Thoracic aorta (tissue), 2 donors: Measurements from ENCODE around the gene SCN3B. TPM values are rescaled to one million over a fixed set of nuclear protein-coding genes. Genes with fewer than 3 reads are reported as not detected.
A peak's percentile ranks its signal among the peaks of the same experiment; 100 is the strongest.

ENCODE experiments used
- ATAC-seq: fragments of 150-250 bp; one replicate; pipeline ENCODE4 v1.8.0; 2017; ENCODE audit warnings: low read depth; ENCODE audit not compliant: insufficient number of reproducible peaks, low FRiP score
- DNase-seq: peaks from one replicate; pipeline ENCODE4 v3.0.0-alpha.2; 2020; ENCODE audit warnings: low spot score
- H3K27ac ChIP-seq, 2 donors: fragments of 200-600 bp; sonication (generic); 1 replicate in 1 of 2; 2 replicates in 1 of 2; pipeline ENCODE4 v1.5.1; 2016; ENCODE audit warnings: mild to moderate bottlenecking in 2 of 2, moderate library complexity in 2 of 2
- H3K27me3 ChIP-seq: fragments of 200-600 bp; sonication (generic); replicated peaks from 2 replicates; pipeline ENCODE4 v1.6.0; 2016; ENCODE audit warnings: mild to moderate bottlenecking; ENCODE audit not compliant: insufficient read depth
- H3K36me3 ChIP-seq: fragments of 200-600 bp; sonication (generic); one replicate; pipeline ENCODE4 v1.5.1; 2016
- H3K4me1 ChIP-seq, 2 donors: fragments of 200-600 bp; sonication (generic); 1 replicate in 1 of 2; 2 replicates in 1 of 2; pipeline versions ENCODE4 v1.5.1 to v1.6.0; 2016; ENCODE audit warnings: low read depth in 2 of 2, mild to moderate bottlenecking in 1 of 2; ENCODE audit not compliant: control insufficient read depth in 1 of 2
- H3K4me3 ChIP-seq: fragments of 200-600 bp; sonication (generic); 2 replicates; pipeline ENCODE4 v1.5.1; 2016; ENCODE audit warnings: mild to moderate bottlenecking
- H3K9me3 ChIP-seq: fragments of 200-600 bp; sonication (generic); 2 replicates; pipeline ENCODE4 v1.5.1; 2016
- CTCF ChIP-seq: fragments of 200-600 bp; sonication (generic); IDR thresholded peaks from one replicate; pipeline ENCODE4 v1.5.1; 2019; ENCODE audit warnings: antibody characterized with exemption
- total RNA-seq, 2 donors: library from RNA; depleted of rRNA; stranded (reverse); fragments of >200 nt; gene quantifications; one replicate each; pipeline versions ENCODE4 v1.1.0 to v1.2.3, GENCODE V29; 2016

Gene SCN3B
- total RNA-seq, 2 donors from 2014 or later, result 0.35 TPM; not detected in 1

GRCh38 chr11:123584737-123585136 is 69.7 kb downstream of the SCN3B start:
- H3K27me3 ChIP-seq, result no peaks in the 10 kb centered on the region
- no peak overlapping the region for H3K4me3 ChIP-seq
- no peak overlapping the region for H3K27ac ChIP-seq
- TF ChIP-seq CTCF, result no peak
- H3K36me3 ChIP-seq, result no peaks in the 10 kb centered on the region
- DNase-seq, result no peak
- no peaks in the 10 kb centered on the region for H3K9me3 ChIP-seq
- no peak for ATAC-seq
- no peaks in the 10 kb centered on the region for H3K4me1 ChIP-seq

- TF ChIP-seq CTCF, result no peak
- Histone ChIP-seq H3K4me3 (no peak overlapping the region), H3K9me3 (no peaks in the 10 kb centered on the region), H3K4me1 (no peaks in the 10 kb centered on the region), H3K27me3 (no peaks in the 10 kb centered on the region), H3K36me3 (no peaks in the 10 kb centered on the region), H3K27ac (no peak overlapping the region)
- no peak for DNase-seq
- ATAC-seq, result no peak
These were observed 70.2 kb downstream of the SCN3B start for GRCh38 chr11:123584186-123584585.

DNA sequence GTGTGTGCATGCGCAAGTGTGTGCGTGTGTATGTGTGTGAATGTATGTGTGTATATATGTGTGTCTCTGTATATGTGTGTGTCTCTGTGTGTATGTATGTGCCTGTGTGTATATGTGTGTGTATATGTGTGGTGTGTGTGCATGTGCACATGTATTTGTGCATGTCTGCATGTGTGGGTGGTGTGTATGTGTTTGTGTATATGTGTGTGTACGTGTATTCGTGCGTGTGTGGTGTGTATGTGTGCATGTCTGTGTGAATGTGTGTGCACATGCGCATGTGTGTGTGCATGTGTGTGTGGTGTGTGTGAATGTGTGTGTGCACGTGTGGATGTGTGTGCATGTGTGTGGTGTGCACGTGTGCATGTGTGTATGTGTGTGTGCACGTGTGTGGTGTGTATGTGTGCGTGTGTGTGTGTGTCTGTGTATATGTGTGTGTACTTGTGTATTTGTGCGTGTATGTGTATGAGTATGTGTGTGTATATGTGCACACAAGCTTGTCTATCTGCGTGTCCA is 71.4 kb downstream of the SCN3B start:
- ATAC-seq (no peak), DNase-seq (no peak)
- H3K4me3 ChIP-seq, result no peak overlapping the region
- TF ChIP-seq CTCF, result no peak
- H3K27me3 ChIP-seq, result no peaks in the 10 kb centered on the region
- no peak overlapping the region for H3K27ac ChIP-seq
- H3K9me3 ChIP-seq, result no peaks in the 10 kb centered on the region
- H3K36me3 ChIP-seq, result no peaks in the 10 kb centered on the region
- H3K4me1 ChIP-seq, result no peaks in the 10 kb centered on the region

DNA sequence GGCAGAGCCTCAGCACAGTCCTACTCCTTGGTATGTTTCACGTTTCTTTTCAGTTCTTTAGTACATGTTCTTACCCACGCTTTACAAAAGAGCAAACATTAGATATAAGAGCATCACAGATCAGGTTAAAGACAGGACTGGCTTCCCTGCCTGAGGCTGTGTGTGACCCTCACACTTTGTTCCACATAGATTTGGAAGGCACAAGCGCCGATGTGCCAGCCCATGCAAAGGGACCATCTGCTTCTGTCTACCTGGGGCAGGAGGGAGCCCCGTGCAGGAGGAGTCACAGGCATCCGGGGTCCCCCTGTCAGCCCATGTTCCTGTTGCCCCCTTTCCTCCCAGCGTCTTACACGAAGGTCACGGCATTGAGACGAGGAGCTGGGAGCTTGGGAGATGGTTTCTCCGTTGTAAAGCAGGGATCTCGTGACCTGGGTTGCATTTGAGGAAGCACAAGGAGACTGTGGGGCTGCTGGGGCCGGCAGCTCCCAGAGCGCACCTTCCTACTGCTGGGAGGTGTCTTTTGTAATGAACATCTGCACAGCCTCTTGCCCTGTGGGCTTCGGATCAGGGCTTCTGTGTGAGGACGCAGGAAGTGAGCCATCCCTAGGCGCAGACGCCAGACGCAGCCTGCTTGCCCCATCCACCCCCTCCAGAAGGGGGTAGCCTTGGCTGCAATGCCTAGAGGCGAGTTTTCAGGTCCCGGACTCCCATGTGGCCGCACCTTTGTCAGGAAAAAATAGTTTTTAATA is 72.6 kb downstream of the SCN3B start:
- DNase-seq (no peak), ATAC-seq (no peak)
- no peak for TF ChIP-seq CTCF
- no peaks in the 10 kb centered on the region for H3K4me1 ChIP-seq
- H3K27me3 ChIP-seq, result no peaks in the 10 kb centered on the region
- no peaks in the 10 kb centered on the region for H3K9me3 ChIP-seq
- no peaks in the 10 kb centered on the region for H3K36me3 ChIP-seq
- H3K27ac ChIP-seq, result no peak overlapping the region
- H3K4me3 ChIP-seq, result no peak overlapping the region

- no peak overlapping the region for H3K4me3 ChIP-seq
- no peaks in the 10 kb centered on the region for H3K36me3 ChIP-seq
- DNase-seq (no peak), ATAC-seq (no peak)
- TF ChIP-seq CTCF, result peak; percentile 70
- no peaks in the 10 kb centered on the region for H3K4me1 ChIP-seq
- H3K27ac ChIP-seq, result no peak overlapping the region
- H3K9me3 ChIP-seq, result no peaks in the 10 kb centered on the region
- no peaks in the 10 kb centered on the region for H3K27me3 ChIP-seq
These were observed 73.7 kb downstream of the SCN3B start for GRCh38 chr11:123580557-123581275.
